Central memory CD8-positive, alpha-beta T cell (primary cell): ENCODE data around the gene MOB1A.
"Not testable (repeated sequence)": the region's sequence is repeated elsewhere in the genome, so short reads cannot be mapped to it uniquely, and the experiment has no call there.

Experiments
- ATAC-seq: fragments of 150-1000 bp; cut with Tn5 transposase; replicated peaks from 2 replicates; pipeline ENCODE4 v1.10.0; 2022; ENCODE audit warnings: mild to moderate bottlenecking, moderate FRiP score, moderate number of reproducible peaks; ENCODE audit not compliant: poor library complexity, severe bottlenecking; ENCODE audit errors: extremely low read depth
- DNase-seq, 2 donors: peaks; one replicate each; pipeline ENCODE4 v3.0.0; 2021; ENCODE audit warnings: low spot score in 2 of 2
- H3K27ac Mint-ChIP-seq: one replicate; pipeline ENCODE4 v1.8.0; 2022; ENCODE audit warnings: low read depth, mild to moderate bottlenecking, moderate library complexity, mixed read lengths
- H3K27me3 Mint-ChIP-seq: one replicate; pipeline ENCODE4 v1.8.0; 2022; ENCODE audit warnings: mixed read lengths
- H3K36me3 Mint-ChIP-seq: one replicate; pipeline ENCODE4 v1.8.0; 2022; ENCODE audit warnings: mild to moderate bottlenecking, moderate library complexity, mixed read lengths; ENCODE audit not compliant: insufficient read depth
- H3K4me1 Mint-ChIP-seq: one replicate; pipeline ENCODE4 v1.8.0; 2022; ENCODE audit warnings: mixed read lengths
- H3K4me3 Mint-ChIP-seq: one replicate; pipeline ENCODE4 v1.8.0; 2022; ENCODE audit warnings: mild to moderate bottlenecking, moderate library complexity, mixed read lengths
- H3K9me3 Mint-ChIP-seq: one replicate; pipeline ENCODE4 v1.8.0; 2022; ENCODE audit warnings: mixed read lengths

MOB1A gene

DNA sequence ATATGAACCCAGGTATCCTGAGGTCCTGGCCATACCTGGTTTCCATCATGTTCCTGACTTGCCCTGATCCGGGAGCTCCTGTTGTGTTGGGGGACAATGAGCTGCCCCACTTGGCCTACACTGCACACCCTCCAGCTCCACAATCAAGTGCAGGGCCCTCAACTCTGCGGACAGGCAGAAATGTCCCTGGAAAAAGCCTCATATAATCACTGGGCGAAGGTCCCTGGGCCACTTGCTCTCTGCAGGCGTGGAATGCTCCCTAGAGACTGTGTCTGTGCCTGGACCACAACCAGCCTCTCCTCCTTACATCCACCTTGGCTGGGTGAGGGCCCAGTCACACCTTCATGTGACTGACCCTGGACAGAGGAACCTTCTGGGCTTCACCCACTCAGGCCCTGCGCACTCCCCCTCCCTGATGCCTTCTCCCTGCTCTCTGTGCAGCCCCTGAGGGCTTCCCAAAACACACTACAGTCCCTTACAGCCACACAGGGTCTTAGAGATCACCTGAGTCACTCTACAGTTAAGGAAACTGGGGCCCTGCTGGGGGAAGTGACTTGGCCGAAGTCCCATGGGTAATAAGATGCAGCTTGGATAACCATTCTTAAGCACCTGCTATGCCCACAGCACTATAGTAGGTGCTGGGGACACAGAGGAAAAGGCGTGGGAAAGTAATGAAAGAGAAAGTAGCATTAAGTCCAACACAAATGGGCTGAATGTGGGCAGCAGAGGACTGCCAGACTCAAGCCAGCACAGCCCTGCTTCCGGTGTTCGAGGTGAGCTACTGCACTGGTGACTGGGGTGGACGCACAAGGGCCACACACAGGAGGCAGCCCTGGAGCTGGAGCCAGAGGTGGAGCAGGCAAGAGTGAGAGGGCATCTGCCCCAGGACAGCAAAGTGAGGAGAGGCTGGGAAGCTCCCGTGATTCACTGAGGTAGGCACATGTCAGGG is 40.8 kb downstream of the MOB1A start:
- peaks cover 10% of the 10 kb centered on the region for H3K36me3 Mint-ChIP-seq

DNA sequence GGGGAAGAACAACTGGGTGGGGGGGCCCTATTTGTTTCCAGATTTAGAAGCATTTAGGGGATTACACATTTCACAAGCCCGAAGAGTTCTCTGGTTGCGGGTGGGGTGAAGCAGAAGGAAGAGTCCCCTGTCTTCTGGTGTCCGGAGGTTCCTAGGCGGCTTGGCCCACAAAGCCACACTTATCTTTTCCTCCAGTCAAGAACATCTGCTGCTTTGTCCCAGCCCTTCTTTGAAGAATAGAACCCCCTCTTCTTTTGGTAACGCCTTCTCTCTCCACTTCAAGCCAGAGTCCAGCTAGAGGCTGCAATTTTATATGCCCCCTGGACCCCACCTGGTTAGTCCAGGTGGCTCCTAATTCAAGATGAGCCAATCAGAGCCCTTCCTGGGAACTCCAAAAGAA is 46.8 kb downstream of the MOB1A start:
- DNase-seq (no peak), ATAC-seq (no peak)
- H3K4me1 Mint-ChIP-seq, result no peaks in the 10 kb centered on the region
- no peak overlapping the region for H3K4me3 Mint-ChIP-seq
- peaks cover 5% of the 10 kb centered on the region for H3K36me3 Mint-ChIP-seq
- H3K27ac Mint-ChIP-seq, result no peak overlapping the region
- H3K27me3 Mint-ChIP-seq, result no peaks in the 10 kb centered on the region
- no peaks in the 10 kb centered on the region for H3K9me3 Mint-ChIP-seq

More for the DNA sequence above, 40.8 kb downstream of the MOB1A start:
- Mint-ChIP-seq H3K4me1 (peaks cover 7% of the 10 kb centered on the region), H3K27me3 (no peaks in the 10 kb centered on the region), H3K9me3 (no peaks in the 10 kb centered on the region), H3K4me3 (no peak overlapping the region), H3K27ac (no peak overlapping the region)
- no peak for ATAC-seq
- no peak for DNase-seq

DNA sequence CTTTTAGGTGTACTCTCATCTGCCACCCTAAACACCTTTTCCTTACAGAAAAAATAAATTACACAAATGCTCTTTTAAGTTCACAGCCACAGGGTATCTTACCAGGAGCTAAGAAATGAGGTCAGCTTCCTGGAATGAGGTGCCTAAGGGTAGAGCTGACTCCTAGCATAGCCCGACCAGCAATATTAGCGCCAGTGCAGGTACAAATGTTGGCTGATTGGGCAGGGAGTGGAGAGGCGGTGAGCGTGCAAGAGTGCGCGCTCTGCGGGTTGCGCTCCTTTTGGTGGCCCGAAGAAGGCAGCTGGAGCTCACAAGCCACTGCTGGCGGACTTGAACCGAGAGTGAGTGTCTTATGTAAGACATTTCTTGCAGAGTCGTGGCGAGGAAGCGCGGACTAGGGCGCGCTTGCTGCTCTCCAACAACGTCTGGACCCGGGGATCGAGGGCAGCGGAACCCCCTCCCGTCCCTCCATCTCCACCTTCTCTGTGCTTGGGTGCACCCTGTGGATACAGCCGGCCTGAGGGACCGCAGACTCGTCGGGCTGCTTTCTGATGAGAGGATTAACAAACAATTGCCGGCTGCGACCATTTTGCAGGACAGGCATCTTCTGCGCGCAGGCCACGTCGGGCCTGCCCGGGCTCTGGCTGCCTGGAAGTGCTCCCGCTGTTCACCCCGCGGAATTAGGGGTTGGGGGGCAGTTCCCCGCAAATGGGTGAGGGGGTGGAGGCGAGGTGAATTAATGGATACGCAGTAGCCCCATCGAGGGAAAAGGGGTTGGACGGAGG is 48.3 kb downstream of the MOB1A start:
- Mint-ChIP-seq H3K27ac (no peak overlapping the region), H3K4me1 (no peaks in the 10 kb centered on the region)
- ATAC-seq, result no peak

DNA sequence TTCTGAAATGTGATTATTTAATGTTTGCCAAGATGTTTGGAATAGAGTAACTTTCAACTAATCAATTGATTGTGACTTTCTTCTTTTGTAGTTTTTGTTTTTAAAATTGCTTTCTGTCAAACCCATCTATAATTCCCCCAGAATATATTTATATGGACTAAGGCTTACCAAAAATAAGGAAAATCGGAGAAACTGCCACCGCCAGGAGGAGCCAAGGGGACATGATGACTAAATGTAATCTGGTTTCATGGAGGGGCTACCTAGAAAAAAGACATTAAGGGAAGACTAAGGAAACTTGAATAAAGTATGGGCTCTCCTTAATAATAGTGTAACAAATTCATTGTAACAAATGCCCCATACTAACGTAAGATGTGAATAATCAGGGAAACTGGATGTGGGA is 50.5 kb downstream of the MOB1A start:
- Mint-ChIP-seq H3K9me3 (no peaks in the 10 kb centered on the region), H3K27ac (no peak overlapping the region), H3K4me1 (no peaks in the 10 kb centered on the region), H3K4me3 (no peak overlapping the region), H3K27me3 (no peaks in the 10 kb centered on the region), H3K36me3 (peaks cover 1% of the 10 kb centered on the region)
- ATAC-seq (no peak), DNase-seq (no peak)

More for the DNA sequence above, 48.3 kb downstream of the MOB1A start:
- Mint-ChIP-seq H3K36me3 (peaks cover 5% of the 10 kb centered on the region), H3K4me3 (no peak overlapping the region), H3K27me3 (no peaks in the 10 kb centered on the region), H3K9me3 (no peaks in the 10 kb centered on the region)
- DNase-seq, result no peak

DNA sequence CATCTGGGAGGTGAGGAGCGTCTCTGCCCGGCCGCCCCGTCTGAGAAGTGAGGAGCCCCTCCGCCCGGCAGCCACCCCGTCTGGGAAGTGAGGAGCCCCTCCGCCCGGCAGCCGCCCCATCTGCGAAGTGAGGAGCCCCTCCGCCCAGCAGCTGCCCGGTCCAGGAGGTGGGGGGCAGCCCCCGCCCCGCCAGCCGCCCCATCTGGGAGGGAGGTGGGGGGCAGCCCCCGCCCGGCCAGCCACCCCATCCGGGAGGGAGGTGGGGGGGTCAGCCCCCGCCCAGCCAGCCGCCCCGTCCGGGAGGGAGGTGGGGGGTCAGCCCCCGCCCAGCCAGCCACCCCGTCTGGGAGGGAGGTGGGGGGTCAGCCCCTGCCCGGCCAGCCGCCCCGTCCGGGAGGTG is 54.7 kb downstream of the MOB1A start:
- not testable (repeated sequence) for ATAC-seq, DNase-seq, H3K27ac Mint-ChIP-seq, H3K4me3 Mint-ChIP-seq, H3K4me1 Mint-ChIP-seq, H3K27me3 Mint-ChIP-seq
- peaks cover 12% of the 10 kb centered on the region for H3K9me3 Mint-ChIP-seq
- peaks cover 12% of the 10 kb centered on the region for H3K36me3 Mint-ChIP-seq

DNA sequence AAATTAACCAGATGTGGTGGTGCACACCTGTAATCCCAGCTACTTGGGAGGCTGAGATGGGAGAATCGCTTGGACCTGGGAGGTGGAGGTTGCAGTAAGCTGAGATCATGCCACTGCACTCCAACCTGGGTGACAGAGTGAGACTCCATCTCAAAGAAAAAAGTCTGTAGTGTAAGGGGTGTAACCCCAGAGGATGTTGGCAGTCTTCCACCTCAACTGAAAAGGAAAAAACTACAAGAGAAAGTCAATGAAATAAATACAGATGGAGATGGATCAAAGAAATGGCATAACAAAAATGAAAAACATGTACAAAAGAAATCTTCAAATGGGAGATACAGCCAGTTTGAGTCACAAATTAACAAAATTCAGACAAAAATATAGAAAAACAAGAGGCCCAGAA is 56.8 kb downstream of the MOB1A start:
- Mint-ChIP-seq H3K36me3 (peaks cover 12% of the 10 kb centered on the region), H3K9me3 (peaks cover 12% of the 10 kb centered on the region)
- not testable (repeated sequence) for ATAC-seq, H3K27ac Mint-ChIP-seq, H3K4me1 Mint-ChIP-seq, DNase-seq, H3K4me3 Mint-ChIP-seq, H3K27me3 Mint-ChIP-seq

DNA sequence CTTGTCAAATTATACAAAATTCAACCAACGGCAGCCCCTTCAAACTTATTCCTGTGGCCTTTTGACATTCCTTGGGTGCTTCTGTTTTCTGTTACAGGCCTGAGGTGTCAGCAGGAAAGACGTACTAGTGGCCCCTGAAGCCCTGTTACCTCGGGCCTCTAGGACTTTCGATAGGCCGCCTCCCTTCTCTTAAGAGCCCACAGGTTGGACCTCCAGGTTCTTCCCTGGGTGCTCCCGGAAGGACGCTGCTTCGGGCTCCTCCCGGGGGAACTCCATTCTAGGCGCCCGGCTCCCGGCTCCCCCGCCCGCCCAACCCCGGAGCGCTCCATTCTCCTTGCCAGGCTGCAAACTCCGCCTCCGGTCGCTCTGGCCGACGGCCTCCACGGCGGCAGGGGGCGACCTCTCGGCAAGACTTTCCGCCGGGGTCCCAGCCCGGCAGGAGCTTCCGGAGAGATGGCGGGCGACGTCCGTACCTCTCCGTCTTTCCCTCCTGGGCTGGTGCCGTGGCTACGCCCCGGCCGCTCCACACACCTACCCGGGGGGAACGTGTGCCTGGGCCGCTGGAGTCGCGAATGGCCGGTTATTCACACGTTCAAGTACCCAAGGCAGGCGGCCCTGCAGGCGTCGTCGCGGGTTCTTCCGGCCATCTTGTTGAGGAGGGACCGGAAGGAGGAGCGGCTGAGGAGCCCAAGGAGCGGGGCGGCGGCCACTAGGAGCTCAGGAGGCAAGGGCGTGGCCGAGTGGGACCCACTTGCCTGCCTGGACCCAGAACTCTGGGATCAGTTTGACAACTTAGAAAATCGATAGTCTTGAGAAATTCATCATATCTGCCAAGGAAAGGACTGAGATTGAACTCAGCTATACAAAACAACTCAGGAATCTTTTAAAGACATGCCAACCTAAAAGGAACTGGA is 58.5 kb downstream of the MOB1A start:
- H3K27me3 Mint-ChIP-seq, result peaks cover 2% of the 10 kb centered on the region
- ATAC-seq (peak; percentile 96), DNase-seq (peak; percentile 70 to 77)
- H3K4me1 Mint-ChIP-seq, result peaks cover 5% of the 10 kb centered on the region
- H3K9me3 Mint-ChIP-seq, result peaks cover 12% of the 10 kb centered on the region
- peaks cover 13% of the 10 kb centered on the region for H3K36me3 Mint-ChIP-seq
- peak overlapping the region; percentile 59 for H3K27ac Mint-ChIP-seq
- peak overlapping the region; percentile 80 for H3K4me3 Mint-ChIP-seq

DNA sequence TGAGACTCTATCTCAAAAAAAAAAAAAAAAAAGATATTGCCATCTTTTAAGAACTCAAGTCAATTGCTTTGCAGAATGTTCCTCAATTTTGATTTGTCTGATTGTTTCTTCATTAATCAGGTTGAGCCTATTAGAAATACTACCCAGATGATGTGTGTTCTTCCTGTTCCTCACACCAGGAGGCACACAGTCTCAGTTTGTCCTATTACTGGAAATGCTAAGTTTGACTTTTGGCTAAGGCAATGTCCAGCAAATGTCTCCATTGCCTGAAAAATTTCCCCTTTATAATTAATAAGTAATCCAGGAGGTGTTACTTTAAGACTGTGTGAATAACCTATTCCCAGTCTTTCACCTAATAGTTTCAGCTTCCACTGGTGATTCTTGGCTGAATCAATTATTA is 59.3 kb downstream of the MOB1A start:
- Mint-ChIP-seq H3K9me3 (peaks cover 12% of the 10 kb centered on the region), H3K4me1 (peaks cover 5% of the 10 kb centered on the region), H3K36me3 (peaks cover 15% of the 10 kb centered on the region), H3K27me3 (peaks cover 11% of the 10 kb centered on the region), H3K4me3 (no peak overlapping the region), H3K27ac (peak overlapping the region; percentile 59)
- ATAC-seq (no peak), DNase-seq (no peak)

DNA sequence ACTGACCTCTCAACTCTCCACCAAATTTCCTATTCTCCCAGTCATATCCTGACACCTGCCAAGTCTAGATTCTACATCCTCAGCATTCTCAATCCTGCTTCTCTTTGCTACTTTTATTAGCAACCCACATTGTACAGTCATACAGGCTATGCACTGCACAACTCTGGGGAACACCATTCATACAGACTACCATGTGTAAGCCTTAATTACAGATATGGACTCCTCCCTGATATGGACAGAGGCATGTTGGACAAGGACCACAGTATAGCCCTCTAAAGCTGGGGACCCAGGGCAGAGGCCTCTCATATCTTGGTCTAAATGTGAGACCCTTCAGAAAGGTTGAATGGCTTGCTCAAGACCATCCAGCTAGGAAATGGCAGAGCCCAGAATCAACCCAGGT is 67.3 kb downstream of the MOB1A start:
- H3K27me3 Mint-ChIP-seq, result peaks cover 11% of the 10 kb centered on the region
- H3K9me3 Mint-ChIP-seq, result no peaks in the 10 kb centered on the region
- DNase-seq (no peak), ATAC-seq (no peak)
- peaks cover 4% of the 10 kb centered on the region for H3K36me3 Mint-ChIP-seq
- no peak overlapping the region for H3K27ac Mint-ChIP-seq
- H3K4me3 Mint-ChIP-seq, result no peak overlapping the region
- H3K4me1 Mint-ChIP-seq, result peaks cover 5% of the 10 kb centered on the region

DNA sequence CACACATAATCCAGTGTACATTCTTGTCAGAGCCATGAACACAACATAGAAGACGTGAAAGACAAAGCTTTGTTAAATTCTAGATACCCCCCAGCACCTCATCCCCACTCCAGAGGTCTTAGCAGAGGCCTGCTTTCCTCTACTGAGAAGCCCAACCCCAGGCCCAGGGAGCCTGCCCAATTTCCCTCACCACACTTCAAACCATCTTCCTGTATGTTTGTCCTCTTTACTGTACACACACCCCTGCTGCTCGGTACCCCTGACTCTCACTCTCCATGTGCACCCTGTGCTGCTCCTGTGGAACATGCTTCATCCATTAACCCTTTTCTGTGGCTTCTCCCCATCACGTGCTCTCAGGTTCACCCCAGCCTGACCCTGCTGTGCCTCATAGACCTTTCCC is 68.1 kb downstream of the MOB1A start:
- Mint-ChIP-seq H3K36me3 (peaks cover 4% of the 10 kb centered on the region), H3K27ac (peak overlapping the region; percentile 30), H3K4me1 (peaks cover 5% of the 10 kb centered on the region), H3K4me3 (no peak overlapping the region), H3K27me3 (peaks cover 11% of the 10 kb centered on the region), H3K9me3 (no peaks in the 10 kb centered on the region)
- DNase-seq, result no peak
- ATAC-seq, result no peak

DNA sequence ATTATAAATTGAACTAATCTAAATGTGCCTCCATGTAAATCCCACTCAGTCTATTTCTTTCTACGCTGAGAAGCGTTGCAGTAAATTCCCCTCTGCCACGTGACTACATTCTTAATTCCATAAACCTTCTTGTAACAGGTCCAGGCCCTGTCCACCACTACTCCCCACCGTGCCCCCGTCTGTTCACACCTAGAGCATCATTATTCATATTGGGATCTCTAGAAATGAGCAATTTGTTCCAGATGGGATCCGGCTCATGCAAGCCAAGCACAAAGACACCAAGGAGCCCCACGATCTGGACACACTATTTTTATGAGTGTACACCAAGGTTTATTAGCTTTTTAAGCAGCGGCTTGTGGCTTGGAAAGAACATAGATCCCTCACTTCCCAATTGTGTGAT is 69.1 kb downstream of the MOB1A start:
- no peaks in the 10 kb centered on the region for H3K9me3 Mint-ChIP-seq
- H3K27me3 Mint-ChIP-seq, result peaks cover 3% of the 10 kb centered on the region
- ATAC-seq, result no peak

DNA sequence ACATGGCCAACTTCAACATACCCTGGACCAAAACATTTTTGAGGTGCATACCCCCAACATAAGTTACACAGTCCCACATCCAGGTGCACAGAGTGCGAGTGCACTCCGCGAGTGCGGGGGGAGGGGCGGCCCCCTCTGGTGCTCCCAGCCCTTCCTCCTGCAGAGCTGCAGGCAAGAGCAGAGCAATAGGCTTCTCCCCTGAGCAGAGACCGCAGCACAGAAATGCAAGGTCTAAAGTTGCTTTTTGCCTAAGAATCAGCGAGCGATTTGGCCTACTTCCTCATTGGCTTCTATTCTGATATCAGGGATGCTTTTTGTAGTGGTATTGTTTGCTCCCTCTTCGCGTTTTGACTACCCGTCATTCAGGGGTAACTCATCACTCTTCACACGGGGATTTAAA is 71.6 kb downstream of the MOB1A start:
- ATAC-seq (no peak), DNase-seq (no peak)
- Mint-ChIP-seq H3K4me3 (no peak overlapping the region), H3K4me1 (peaks cover 5% of the 10 kb centered on the region), H3K27me3 (no peaks in the 10 kb centered on the region), H3K27ac (no peak overlapping the region), H3K9me3 (no peaks in the 10 kb centered on the region), H3K36me3 (peaks cover 5% of the 10 kb centered on the region)

More for the DNA sequence above, 69.1 kb downstream of the MOB1A start:
- H3K4me1 Mint-ChIP-seq, result peaks cover 5% of the 10 kb centered on the region
- peaks cover 2% of the 10 kb centered on the region for H3K36me3 Mint-ChIP-seq
- DNase-seq, result no peak
- no peak overlapping the region for H3K27ac Mint-ChIP-seq
- no peak overlapping the region for H3K4me3 Mint-ChIP-seq
